ENCODE data around the gene ALG14.

- TF ChIP-seq RAD21 (IDR thresholded peaks at IDR 0.05; ENCODE audit: low read length): no peak
- TF ChIP-seq CTCF (IDR thresholded peaks at IDR 0.05): no peak
- no peak for TF ChIP-seq GATA2 (CRISPR knock-in tag; IDR thresholded peaks at IDR 0.05)
- TF ChIP-seq FOXM1 (IDR thresholded peaks at IDR 0.05; ENCODE audit: low read depth): no peak
- TF ChIP-seq EZH2phosphoT487 (IDR thresholded peaks at IDR 0.05; ENCODE audit: borderline replicate concordance, low read depth): no peak
- no peak for TF ChIP-seq REST (IDR thresholded peaks at IDR 0.05; ENCODE audit: low read depth, low read length)
- no peak for TF ChIP-seq POLR2AphosphoS5 (IDR thresholded peaks at IDR 0.05; ENCODE audit: low read depth, low read length)
- TF ChIP-seq MXI1 (IDR thresholded peaks at IDR 0.05; ENCODE audit: low read depth, low read length): no peak
- no peak for TF ChIP-seq NRF1 (IDR thresholded peaks at IDR 0.05; ENCODE audit: low read depth, low read length)
- TF ChIP-seq USF2 (IDR thresholded peaks at IDR 0.05; ENCODE audit: borderline replicate concordance, low read depth, low read length): no peak
- TF ChIP-seq EP300 (IDR thresholded peaks at IDR 0.05; ENCODE audit: borderline replicate concordance in 1 of 2, low read depth in 1 of 2, low read length in 1 of 2): no peak
- TF ChIP-seq YY1 (IDR thresholded peaks at IDR 0.05; ENCODE audit: low read depth): no peak
- no peak for TF ChIP-seq GABPA (IDR thresholded peaks at IDR 0.05; ENCODE audit: low read depth)
Observed at GRCh38 chr1:95071539-95071938, 1.2 kb downstream of the ALG14 start.

All from SK-N-SH (cell line).